ENCODE data around the gene OFD1.

The OFD1 gene

GRCh38 chrX:13693341-13693961, 41.1 kb upstream of the OFD1 start:
- no peak overlapping the region for H3K9ac ChIP-seq (ENCODE audit: low read depth, low read length)
- no peaks in the 10 kb centered on the region for H3K9me3 ChIP-seq (ENCODE audit: insufficient read depth, low read length, severe bottlenecking)
- no peak overlapping the region for H3K4me2 ChIP-seq (ENCODE audit: insufficient read depth, low read length)
- peaks cover 22% of the 10 kb centered on the region for H3K4me1 ChIP-seq (ENCODE audit: insufficient read depth, low read length)
- H4K20me1 ChIP-seq (ENCODE audit: insufficient read depth, low read length): peaks cover 13% of the 10 kb centered on the region; the same call in 1 of the 2 replicates
- no peak for TF ChIP-seq EZH2 (IDR thresholded peaks at IDR 0.05; ENCODE audit: borderline replicate concordance, low read depth, low read length, severe bottlenecking)
- TF ChIP-seq CTCF (IDR thresholded peaks at IDR 0.05; ENCODE audit: borderline replicate concordance, extremely low read depth, low read length, poor library complexity, severe bottlenecking): no peak
- H3K4me3 ChIP-seq (ENCODE audit: low read depth in 1 of 2, low read length in 2 of 2): no peak overlapping the region
- H2AFZ ChIP-seq (ENCODE audit: low read depth, low read length): no peak overlapping the region
- H3K36me3 ChIP-seq (ENCODE audit: insufficient read depth, low read length): no peaks in the 10 kb centered on the region
- no peak for DNase-seq
- H3K27me3 ChIP-seq (ENCODE audit: insufficient read depth, low read length, poor library complexity): no peaks in the 10 kb centered on the region
- ATAC-seq (ENCODE audit: insufficient read depth, low read depth): no peak
- peaks cover 88% of the 10 kb centered on the region for H3K79me2 ChIP-seq (ENCODE audit: insufficient read depth, low read length)
- no peak overlapping the region for H3K27ac ChIP-seq (ENCODE audit: low read length)

- ATAC-seq (ENCODE audit: insufficient read depth, low read depth) (no peak), DNase-seq (no peak)
- Histone ChIP-seq H3K4me2 (ENCODE audit: insufficient read depth, low read length) (no peak overlapping the region), H3K79me2 (ENCODE audit: insufficient read depth, low read length) (peaks cover 88% of the 10 kb centered on the region), H3K9ac (ENCODE audit: low read depth, low read length) (no peak overlapping the region), H3K9me3 (ENCODE audit: insufficient read depth, low read length, severe bottlenecking) (no peaks in the 10 kb centered on the region), H3K27me3 (ENCODE audit: insufficient read depth, low read length, poor library complexity) (no peaks in the 10 kb centered on the region), H3K27ac (ENCODE audit: low read length) (no peak overlapping the region), H3K36me3 (ENCODE audit: insufficient read depth, low read length) (no peaks in the 10 kb centered on the region; the same call in 1 of the 2 replicates), H4K20me1 (ENCODE audit: insufficient read depth, low read length) (peaks cover 13% of the 10 kb centered on the region; the same call in 1 of the 2 replicates), H3K4me3 (ENCODE audit: low read depth in 1 of 2, low read length in 2 of 2) (no peak overlapping the region), H2AFZ (ENCODE audit: low read depth, low read length) (no peak overlapping the region), H3K4me1 (ENCODE audit: insufficient read depth, low read length) (peaks cover 20% of the 10 kb centered on the region)
- TF ChIP-seq EZH2 (IDR thresholded peaks at IDR 0.05; ENCODE audit: borderline replicate concordance, low read depth, low read length, severe bottlenecking) (no peak), CTCF (IDR thresholded peaks at IDR 0.05; ENCODE audit: borderline replicate concordance, extremely low read depth, low read length, poor library complexity, severe bottlenecking) (no peak)
These were observed 40.2 kb upstream of the OFD1 start for GRCh38 chrX:13694359-13694758.

GRCh38 chrX:13694983-13695382, 39.6 kb upstream of the OFD1 start:
- peaks cover 20% of the 10 kb centered on the region for H3K4me1 ChIP-seq (ENCODE audit: insufficient read depth, low read length)
- H3K4me3 ChIP-seq (ENCODE audit: low read depth in 1 of 2, low read length in 2 of 2): no peak overlapping the region
- peaks cover 13% of the 10 kb centered on the region; the same call in 1 of the 2 replicates for H4K20me1 ChIP-seq (ENCODE audit: insufficient read depth, low read length)
- H3K9ac ChIP-seq (ENCODE audit: low read depth, low read length): no peak overlapping the region
- no peak overlapping the region for H3K4me2 ChIP-seq (ENCODE audit: insufficient read depth, low read length)
- no peaks in the 10 kb centered on the region for H3K9me3 ChIP-seq (ENCODE audit: insufficient read depth, low read length, severe bottlenecking)
- no peaks in the 10 kb centered on the region; the same call in 1 of the 2 replicates for H3K36me3 ChIP-seq (ENCODE audit: insufficient read depth, low read length)
- no peak overlapping the region for H3K27ac ChIP-seq (ENCODE audit: low read length)
- DNase-seq: no peak
- no peak for TF ChIP-seq CTCF (IDR thresholded peaks at IDR 0.05; ENCODE audit: borderline replicate concordance, extremely low read depth, low read length, poor library complexity, severe bottlenecking)
- TF ChIP-seq EZH2 (IDR thresholded peaks at IDR 0.05; ENCODE audit: borderline replicate concordance, low read depth, low read length, severe bottlenecking): no peak
- H2AFZ ChIP-seq (ENCODE audit: low read depth, low read length): no peak overlapping the region
- H3K27me3 ChIP-seq (ENCODE audit: insufficient read depth, low read length, poor library complexity): no peaks in the 10 kb centered on the region
- H3K79me2 ChIP-seq (ENCODE audit: insufficient read depth, low read length): peaks cover 86% of the 10 kb centered on the region
- no peak for ATAC-seq (ENCODE audit: insufficient read depth, low read depth)

Data from DND-41 (cell line).